GM19023 (cell line): Measurements from ENCODE around the gene ANKUB1.

Experiments used
- ATAC-seq: cut with Tn5 transposase; IDR thresholded peaks from one replicate; pipeline ENCODE4 v1.9.1; 2021; ENCODE audit warnings: mild to moderate bottlenecking, moderate library complexity; ENCODE audit not compliant: unreplicated experiment

ANKUB1 gene

DNA sequence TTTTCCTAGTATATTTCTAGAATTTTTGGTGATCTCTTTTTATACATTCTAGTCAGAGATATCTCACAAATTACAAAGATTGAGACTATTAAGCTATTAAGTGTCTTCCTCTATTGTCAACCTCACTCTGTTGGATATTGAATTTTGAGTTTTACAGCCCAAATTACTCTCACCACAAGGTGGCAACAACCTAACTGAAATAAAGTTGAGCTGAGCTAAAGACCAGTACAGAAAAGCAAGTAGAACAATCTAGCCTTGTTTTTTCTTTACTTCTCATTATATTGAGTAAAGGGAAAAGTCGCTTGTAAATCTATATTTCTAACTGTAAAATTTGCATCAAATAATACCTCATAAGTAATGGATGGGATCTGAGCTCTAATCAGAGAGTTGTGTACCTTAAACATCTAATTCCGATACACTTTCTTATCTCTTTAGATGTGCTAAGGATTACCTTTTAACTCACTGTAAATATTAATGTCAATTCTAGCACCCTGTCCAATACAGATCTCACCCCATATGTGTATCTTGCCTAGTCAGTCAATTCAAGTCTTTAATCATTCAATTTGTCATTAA lies 26.5 kb downstream of the ANKUB1 start:
- ATAC-seq: no peak

DNA sequence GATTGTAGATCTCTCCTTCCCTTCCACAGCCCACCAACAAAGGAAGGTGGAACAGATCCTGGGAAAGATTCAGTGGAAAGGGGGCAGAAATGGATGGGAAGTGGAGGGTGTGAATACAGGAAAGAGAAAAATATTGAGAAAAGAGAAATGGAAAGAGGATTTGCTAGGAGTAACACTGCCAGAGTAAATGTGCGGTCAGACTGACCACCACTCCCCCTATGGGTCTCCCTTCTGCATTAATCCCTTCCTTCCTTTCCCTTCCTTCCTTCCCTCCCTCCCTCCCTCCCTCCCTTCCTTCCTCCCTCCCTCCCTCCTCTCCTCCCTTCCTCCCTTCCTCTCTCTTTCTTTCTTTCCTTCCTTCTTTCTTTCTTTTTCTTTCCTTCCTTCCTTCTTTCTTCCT lies 28.1 kb downstream of the ANKUB1 start:
- no peak for ATAC-seq

DNA sequence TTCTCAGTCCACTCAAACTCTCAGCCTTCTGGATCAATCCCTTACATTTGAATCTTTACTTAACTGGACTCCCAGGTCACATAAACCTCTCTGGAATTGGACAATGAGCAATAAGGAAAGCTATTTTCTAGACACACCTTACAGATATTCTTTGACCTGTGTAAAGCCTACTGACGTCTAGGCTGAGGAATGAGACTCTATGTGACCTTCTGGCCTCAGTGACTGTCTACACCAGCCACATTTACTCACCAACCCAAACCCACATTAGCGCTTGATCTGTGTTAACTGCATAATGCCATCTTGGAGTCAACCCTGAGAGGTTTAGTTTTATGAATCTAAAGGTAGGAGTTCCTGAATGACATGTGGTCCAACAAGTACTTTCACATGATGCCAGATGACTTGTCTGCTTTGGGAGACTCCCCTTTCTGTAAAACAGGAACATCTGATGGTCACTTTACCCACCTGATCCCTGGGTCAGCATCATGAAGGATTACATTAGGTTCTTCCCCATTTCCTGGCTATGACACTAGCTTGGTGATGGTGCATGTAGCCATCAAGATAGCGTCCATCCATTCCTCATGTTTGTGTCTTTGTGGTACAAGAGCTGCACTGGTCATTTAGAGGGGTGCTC lies 28.7 kb downstream of the ANKUB1 start:
- ATAC-seq: no peak

- ATAC-seq: no peak
Observed at GRCh38 chr3:149753717-149754116, 38.6 kb downstream of the ANKUB1 start.

- no peak for ATAC-seq
Observed at GRCh38 chr3:149752788-149753136, 39.6 kb downstream of the ANKUB1 start.

GRCh38 chr3:149752051-149752787 lies 40.1 kb downstream of the ANKUB1 start, which contains the start of gene COMMD2:
Gene COMMD2, minus strand, starts transcription at chr3:149752489. Its CDS starts 45 bp downstream, at chr3:149752444.
- ATAC-seq: peak; percentile 98

GRCh38 chr3:149751551-149751950 lies 40.8 kb downstream of the ANKUB1 start:
- no peak for ATAC-seq

- ATAC-seq: no peak
Observed at GRCh38 chr3:149744606-149745005, 47.7 kb downstream of the ANKUB1 start.

GRCh38 chr3:149744151-149744550 lies 48.2 kb downstream of the ANKUB1 start:
- no peak for ATAC-seq

DNA sequence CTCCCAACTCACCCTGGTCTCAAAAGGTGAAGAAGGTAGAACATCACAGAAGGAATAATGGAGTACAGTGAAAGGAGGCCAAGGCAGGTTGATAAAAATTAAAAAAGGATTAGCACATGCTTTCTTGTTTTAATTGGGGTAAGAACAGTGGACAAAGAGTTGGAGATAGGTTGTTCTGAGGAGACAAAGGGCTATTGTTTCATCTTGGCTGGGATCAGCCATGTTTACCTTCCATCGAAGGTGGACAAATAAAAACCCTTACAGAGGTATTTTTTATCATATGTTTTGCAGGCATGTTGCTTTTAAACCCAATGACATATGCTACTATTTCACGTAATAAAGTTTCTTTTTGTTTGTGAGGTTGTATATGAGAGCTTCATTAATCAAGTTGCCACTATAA lies 53.0 kb downstream of the ANKUB1 start:
- ATAC-seq: no peak

- ATAC-seq: no peak
Observed at GRCh38 chr3:149738876-149739275, 53.5 kb downstream of the ANKUB1 start.

- no peak for ATAC-seq
Observed at GRCh38 chr3:149736953-149737205, 55.5 kb downstream of the ANKUB1 start.

GRCh38 chr3:149736175-149736952 lies 56.0 kb downstream of the ANKUB1 start:
- no peak for ATAC-seq

- no peak for ATAC-seq
Observed at GRCh38 chr3:149732234-149732633, 60.1 kb downstream of the ANKUB1 start.

GRCh38 chr3:149727656-149728055 lies 64.7 kb downstream of the ANKUB1 start:
- ATAC-seq: no peak

- ATAC-seq: peak; percentile 93
Observed at GRCh38 chr3:149726716-149727407, 65.5 kb downstream of the ANKUB1 start.

DNA sequence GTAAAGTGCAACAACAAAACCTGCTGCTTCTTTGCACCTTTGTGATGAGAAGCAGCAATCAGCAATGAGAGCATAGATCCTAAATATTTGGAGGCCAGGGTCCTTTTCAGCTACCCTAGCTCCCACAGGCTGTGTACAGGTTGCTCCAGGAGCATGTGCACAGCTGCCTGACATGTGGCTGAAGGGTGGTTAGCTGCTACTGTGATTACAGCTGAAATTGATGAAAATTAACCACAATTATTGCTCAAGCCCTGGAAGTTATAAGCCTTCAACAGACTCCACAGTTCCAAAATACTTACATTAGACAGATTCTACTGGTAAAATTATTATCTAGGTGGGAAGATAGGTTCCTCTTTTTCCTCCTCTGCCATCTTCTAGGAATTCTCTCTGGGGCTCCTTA lies 68.6 kb downstream of the ANKUB1 start:
- no peak for ATAC-seq

- no peak for ATAC-seq
Observed at GRCh38 chr3:149720918-149721317, 71.4 kb downstream of the ANKUB1 start.

- no peak for ATAC-seq
Observed at GRCh38 chr3:149717391-149718056, 74.8 kb downstream of the ANKUB1 start.

GRCh38 chr3:149716984-149717383 lies 75.4 kb downstream of the ANKUB1 start:
- no peak for ATAC-seq

DNA sequence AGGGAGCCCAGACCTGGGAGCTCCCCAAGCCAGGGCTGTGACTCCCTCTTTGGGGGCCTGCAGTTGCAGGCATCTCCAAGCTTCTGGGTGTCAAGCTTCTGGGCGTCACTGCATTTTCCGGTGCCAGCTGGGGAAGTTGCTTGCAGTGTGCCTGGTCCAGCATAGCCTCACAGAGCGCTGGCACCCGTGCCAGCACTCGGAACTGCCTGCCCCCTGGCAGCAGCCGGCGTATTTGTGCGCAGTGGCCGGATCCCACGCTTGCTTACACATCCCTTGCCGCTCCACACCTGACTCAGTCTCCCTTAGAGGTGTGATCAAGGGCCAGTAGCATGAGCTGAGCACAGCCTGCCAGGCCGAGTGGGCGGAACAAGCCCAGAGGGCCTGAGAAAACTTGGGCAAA lies 77.1 kb downstream of the ANKUB1 start:
- ATAC-seq: no peak
